Measurements from ENCODE around the gene TVP23A.

The TVP23A gene

DNA sequence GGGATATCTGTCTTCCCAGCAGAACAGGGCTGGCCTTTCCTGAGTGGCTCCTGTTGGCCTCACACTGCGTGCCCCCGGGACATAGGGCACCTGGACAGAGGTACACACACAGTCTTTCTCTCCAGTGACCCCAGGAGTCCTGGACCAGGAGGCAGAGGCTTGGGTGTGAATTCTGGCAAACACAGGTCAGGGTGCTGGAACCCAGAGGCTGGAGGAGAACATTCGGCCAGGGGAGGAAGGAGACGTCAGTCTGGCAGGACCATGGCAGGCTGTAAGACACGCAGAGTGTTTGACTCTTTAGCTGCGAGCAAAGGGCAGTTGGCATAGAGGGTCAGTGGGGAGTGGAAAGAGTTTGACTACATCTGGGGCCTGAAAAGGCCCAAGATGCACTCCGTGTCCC, 4.1 kb upstream of the TVP23A start:
- no peaks in the 10 kb centered on the region for H3K9me2 ChIP-seq (replicated peaks; ENCODE audit: insufficient read depth, low read length)
- no peaks in the 10 kb centered on the region for H3K79me2 ChIP-seq (ENCODE audit: low read length)
- no peaks in the 10 kb centered on the region for H3F3A ChIP-seq (ENCODE audit: insufficient read depth, low read length)
- H2AFZ ChIP-seq (ENCODE audit: low read length) = no peak overlapping the region
- no peak overlapping the region for H3K4me2 ChIP-seq (ENCODE audit: low read depth, low read length)
- no peaks in the 10 kb centered on the region for H3K36me3 ChIP-seq (replicated peaks; ENCODE audit: insufficient read depth, low read length)
- H4K20me1 ChIP-seq (ENCODE audit: insufficient read depth, low read length) = no peaks in the 10 kb centered on the region
- no peaks in the 10 kb centered on the region for H3K27me3 ChIP-seq (replicated peaks; ENCODE audit: insufficient read depth, low read length)
- peaks cover 8% of the 10 kb centered on the region for H3K4me1 ChIP-seq (ENCODE audit: low read length)
- H3K9me3 ChIP-seq (replicated peaks; ENCODE audit: insufficient read depth, low read length) = no peaks in the 10 kb centered on the region
- no peak overlapping the region for H3K27ac ChIP-seq (ENCODE audit: low read length)
- no peak overlapping the region for H3K4me3 ChIP-seq (ENCODE audit: low read length)
- TF ChIP-seq, protein P1, sequence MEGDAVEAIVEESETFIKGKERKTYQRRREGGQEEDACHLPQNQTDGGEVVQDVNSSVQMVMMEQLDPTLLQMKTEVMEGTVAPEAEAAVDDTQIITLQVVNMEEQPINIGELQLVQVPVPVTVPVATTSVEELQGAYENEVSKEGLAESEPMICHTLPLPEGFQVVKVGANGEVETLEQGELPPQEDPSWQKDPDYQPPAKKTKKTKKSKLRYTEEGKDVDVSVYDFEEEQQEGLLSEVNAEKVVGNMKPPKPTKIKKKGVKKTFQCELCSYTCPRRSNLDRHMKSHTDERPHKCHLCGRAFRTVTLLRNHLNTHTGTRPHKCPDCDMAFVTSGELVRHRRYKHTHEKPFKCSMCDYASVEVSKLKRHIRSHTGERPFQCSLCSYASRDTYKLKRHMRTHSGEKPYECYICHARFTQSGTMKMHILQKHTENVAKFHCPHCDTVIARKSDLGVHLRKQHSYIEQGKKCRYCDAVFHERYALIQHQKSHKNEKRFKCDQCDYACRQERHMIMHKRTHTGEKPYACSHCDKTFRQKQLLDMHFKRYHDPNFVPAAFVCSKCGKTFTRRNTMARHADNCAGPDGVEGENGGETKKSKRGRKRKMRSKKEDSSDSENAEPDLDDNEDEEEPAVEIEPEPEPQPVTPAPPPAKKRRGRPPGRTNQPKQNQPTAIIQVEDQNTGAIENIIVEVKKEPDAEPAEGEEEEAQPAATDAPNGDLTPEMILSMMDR (IDR thresholded peaks at IDR 0.05; ENCODE audit: low read length) = no peak
- TF ChIP-seq EZH2phosphoT487 (IDR thresholded peaks at IDR 0.05; ENCODE audit: low read length) (no peak), EZH2 (optimal IDR thresholded peaks at IDR 0.05; ENCODE audit: low read depth, low read length) (no peak)
- no peak for DNase-seq
- no peak overlapping the region for H3K9ac ChIP-seq (ENCODE audit: low read length)

DNA sequence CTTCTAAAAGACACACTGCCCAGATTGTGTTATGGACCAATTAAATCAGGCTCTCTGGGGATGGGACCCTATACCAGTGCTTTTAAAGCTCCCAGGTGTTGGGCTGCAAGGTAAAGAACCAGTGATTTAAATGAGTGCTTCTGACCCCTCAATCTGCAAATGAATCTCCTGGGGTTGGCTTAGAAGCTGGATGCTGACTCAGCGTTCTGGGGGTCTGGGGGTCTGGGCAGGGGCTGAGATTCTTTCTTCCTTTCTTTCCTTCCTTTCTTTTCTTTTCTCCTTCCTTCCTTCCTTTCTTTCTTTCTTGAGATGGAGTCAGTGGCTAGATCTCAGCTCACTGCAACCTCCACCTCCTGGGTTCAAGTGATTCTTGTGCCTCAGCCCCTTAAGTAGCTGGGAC, 2.0 kb upstream of the TVP23A start:
- Histone ChIP-seq H3K4me2 (ENCODE audit: low read depth, low read length) (no peak overlapping the region), H3K4me3 (ENCODE audit: low read length) (no peak overlapping the region), H3K9me2 (replicated peaks; ENCODE audit: insufficient read depth, low read length) (no peaks in the 10 kb centered on the region), H3K27ac (ENCODE audit: low read length) (no peak overlapping the region), H3F3A (ENCODE audit: insufficient read depth, low read length) (no peaks in the 10 kb centered on the region), H3K4me1 (ENCODE audit: low read length) (peaks cover 8% of the 10 kb centered on the region), H3K27me3 (replicated peaks; ENCODE audit: insufficient read depth, low read length) (no peaks in the 10 kb centered on the region), H3K79me2 (ENCODE audit: low read length) (no peaks in the 10 kb centered on the region), H2AFZ (ENCODE audit: low read length) (no peak overlapping the region), H3K9ac (ENCODE audit: low read length) (no peak overlapping the region), H3K36me3 (replicated peaks; ENCODE audit: insufficient read depth, low read length) (no peaks in the 10 kb centered on the region), H3K9me3 (replicated peaks; ENCODE audit: insufficient read depth, low read length) (no peaks in the 10 kb centered on the region), H4K20me1 (ENCODE audit: insufficient read depth, low read length) (no peaks in the 10 kb centered on the region)
- DNase-seq = no peak
- no peak for TF ChIP-seq EZH2phosphoT487 (IDR thresholded peaks at IDR 0.05; ENCODE audit: low read length)
- TF ChIP-seq, protein P1 (IDR thresholded peaks at IDR 0.05; ENCODE audit: low read length) = no peak
- no peak for TF ChIP-seq EZH2 (optimal IDR thresholded peaks at IDR 0.05; ENCODE audit: low read depth, low read length)

DNA sequence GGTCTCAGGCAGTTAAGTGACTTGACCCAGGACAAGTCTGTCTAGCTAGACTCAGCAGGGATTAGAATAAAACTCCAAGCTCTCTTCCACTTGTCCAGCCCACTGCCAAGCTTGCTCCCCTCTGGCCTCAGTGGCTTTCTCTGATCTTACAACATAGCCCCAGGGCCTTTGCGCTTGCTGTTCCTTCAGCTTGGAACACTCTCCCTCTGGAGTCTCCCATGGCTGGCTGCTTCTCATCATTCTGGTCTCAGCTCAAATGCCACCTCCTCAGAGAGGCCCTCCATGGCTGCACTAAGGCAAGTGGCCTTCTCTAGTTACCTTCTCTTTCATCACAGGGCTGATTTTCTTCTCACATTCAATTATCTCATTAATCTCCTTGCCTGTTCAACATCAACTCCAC, 1.1 kb downstream of the TVP23A start:
- Histone ChIP-seq H3K27ac (ENCODE audit: low read length) (no peak overlapping the region), H3K4me2 (ENCODE audit: low read depth, low read length) (no peak overlapping the region), H3K79me2 (ENCODE audit: low read length) (no peaks in the 10 kb centered on the region), H3K4me1 (ENCODE audit: low read length) (peaks cover 18% of the 10 kb centered on the region), H4K20me1 (ENCODE audit: insufficient read depth, low read length) (no peaks in the 10 kb centered on the region), H3K9me2 (replicated peaks; ENCODE audit: insufficient read depth, low read length) (no peaks in the 10 kb centered on the region), H3K9ac (ENCODE audit: low read length) (no peak overlapping the region), H3K9me3 (replicated peaks; ENCODE audit: insufficient read depth, low read length) (no peaks in the 10 kb centered on the region), H3K36me3 (replicated peaks; ENCODE audit: insufficient read depth, low read length) (no peaks in the 10 kb centered on the region), H3K27me3 (replicated peaks; ENCODE audit: insufficient read depth, low read length) (no peaks in the 10 kb centered on the region), H3K4me3 (ENCODE audit: low read length) (no peak overlapping the region), H3F3A (ENCODE audit: insufficient read depth, low read length) (peaks cover 5% of the 10 kb centered on the region), H2AFZ (ENCODE audit: low read length) (no peak overlapping the region)
- TF ChIP-seq EZH2 (optimal IDR thresholded peaks at IDR 0.05; ENCODE audit: low read depth, low read length) (no peak), EZH2phosphoT487 (IDR thresholded peaks at IDR 0.05; ENCODE audit: low read length) (no peak)
- TF ChIP-seq, protein P1 (IDR thresholded peaks at IDR 0.05; ENCODE audit: low read length) = no peak
- no peak for DNase-seq
